VCaP (cell line): ENCODE results near the gene PRKAR1A.

Experiments used
- H3K27ac ChIP-seq: fragments of 450-650 bp; 2 replicates; pipeline ENCODE4 v1.5.1; 2017
- TF ChIP-seq, protein P1 (sequence below): fragments of 450-650 bp; conservative IDR thresholded peaks from 2 replicates; pipeline ENCODE4 v1.5.1; 2017; ENCODE audit warnings: mild to moderate bottlenecking, moderate library complexity

Gene PRKAR1A

DNA sequence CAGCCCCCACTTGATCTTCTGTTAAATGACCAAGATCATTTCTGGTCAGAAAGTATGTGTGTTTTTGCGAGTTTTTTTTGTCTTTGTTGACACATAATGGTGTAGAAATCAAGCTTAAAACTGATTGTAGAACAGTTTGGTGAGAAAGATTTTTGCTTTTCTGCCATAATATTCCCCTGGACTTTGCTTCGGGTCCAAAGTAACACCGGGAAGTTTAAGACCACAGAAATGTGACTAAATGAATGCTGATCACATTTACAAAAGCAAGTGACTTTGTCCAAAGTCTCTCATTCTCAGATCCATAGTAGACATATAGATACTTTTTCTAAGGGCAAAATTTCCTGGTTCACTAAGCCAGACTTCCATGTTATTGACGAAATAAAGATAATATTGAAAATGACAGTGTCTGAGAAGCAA lies 86.3 kb downstream of the PRKAR1A start:
- H3K27ac ChIP-seq, result no peak overlapping the region
- TF ChIP-seq, protein P1, sequence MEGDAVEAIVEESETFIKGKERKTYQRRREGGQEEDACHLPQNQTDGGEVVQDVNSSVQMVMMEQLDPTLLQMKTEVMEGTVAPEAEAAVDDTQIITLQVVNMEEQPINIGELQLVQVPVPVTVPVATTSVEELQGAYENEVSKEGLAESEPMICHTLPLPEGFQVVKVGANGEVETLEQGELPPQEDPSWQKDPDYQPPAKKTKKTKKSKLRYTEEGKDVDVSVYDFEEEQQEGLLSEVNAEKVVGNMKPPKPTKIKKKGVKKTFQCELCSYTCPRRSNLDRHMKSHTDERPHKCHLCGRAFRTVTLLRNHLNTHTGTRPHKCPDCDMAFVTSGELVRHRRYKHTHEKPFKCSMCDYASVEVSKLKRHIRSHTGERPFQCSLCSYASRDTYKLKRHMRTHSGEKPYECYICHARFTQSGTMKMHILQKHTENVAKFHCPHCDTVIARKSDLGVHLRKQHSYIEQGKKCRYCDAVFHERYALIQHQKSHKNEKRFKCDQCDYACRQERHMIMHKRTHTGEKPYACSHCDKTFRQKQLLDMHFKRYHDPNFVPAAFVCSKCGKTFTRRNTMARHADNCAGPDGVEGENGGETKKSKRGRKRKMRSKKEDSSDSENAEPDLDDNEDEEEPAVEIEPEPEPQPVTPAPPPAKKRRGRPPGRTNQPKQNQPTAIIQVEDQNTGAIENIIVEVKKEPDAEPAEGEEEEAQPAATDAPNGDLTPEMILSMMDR, result no peak

DNA sequence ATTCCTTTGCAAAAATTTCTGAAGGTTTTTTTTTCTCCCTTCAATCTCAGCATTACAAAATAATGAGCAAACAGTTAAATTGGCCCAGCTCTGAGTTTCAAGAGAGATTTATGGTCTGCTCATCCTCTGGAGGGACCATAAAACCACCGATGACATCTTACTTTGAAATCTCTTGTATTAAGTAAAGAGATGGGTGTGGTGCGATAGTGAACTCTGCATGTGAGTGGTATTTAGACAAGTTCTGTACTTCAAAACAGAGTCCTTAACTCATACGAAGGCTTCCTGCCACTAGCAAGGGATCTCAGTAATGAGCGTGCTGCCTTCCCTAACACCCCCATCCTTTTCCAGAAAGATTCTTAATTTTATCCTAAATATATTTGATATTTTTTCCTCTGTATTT lies 86.9 kb downstream of the PRKAR1A start:
- H3K27ac ChIP-seq, result no peak overlapping the region
- TF ChIP-seq, protein P1, result no peak

DNA sequence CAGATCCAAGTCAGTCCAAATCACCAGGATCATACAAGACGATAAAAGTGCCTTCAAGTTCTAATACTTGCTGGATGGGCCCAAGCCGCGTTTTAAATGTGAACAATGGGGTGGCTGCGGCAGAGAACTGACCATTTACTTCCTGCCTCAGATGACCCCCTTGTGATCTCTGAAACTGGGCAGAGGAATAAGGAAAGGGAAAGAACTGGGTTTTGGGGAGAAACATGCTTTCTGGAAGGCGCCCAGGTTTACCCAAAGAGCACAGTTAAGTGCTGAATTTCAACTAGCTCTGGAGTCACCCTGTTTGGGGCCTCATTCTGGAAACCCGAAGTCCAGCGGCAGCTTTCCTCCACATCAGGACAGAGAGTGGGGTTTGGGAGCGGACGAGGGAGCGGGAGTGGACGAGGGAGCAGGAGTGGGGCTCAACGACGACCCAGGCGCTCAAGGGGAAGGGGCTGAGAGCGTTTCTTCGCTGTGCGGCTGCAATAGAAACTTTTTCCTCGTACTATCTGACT lies 87.4 kb downstream of the PRKAR1A start:
- no peak overlapping the region for H3K27ac ChIP-seq
- TF ChIP-seq, protein P1, result no peak

DNA sequence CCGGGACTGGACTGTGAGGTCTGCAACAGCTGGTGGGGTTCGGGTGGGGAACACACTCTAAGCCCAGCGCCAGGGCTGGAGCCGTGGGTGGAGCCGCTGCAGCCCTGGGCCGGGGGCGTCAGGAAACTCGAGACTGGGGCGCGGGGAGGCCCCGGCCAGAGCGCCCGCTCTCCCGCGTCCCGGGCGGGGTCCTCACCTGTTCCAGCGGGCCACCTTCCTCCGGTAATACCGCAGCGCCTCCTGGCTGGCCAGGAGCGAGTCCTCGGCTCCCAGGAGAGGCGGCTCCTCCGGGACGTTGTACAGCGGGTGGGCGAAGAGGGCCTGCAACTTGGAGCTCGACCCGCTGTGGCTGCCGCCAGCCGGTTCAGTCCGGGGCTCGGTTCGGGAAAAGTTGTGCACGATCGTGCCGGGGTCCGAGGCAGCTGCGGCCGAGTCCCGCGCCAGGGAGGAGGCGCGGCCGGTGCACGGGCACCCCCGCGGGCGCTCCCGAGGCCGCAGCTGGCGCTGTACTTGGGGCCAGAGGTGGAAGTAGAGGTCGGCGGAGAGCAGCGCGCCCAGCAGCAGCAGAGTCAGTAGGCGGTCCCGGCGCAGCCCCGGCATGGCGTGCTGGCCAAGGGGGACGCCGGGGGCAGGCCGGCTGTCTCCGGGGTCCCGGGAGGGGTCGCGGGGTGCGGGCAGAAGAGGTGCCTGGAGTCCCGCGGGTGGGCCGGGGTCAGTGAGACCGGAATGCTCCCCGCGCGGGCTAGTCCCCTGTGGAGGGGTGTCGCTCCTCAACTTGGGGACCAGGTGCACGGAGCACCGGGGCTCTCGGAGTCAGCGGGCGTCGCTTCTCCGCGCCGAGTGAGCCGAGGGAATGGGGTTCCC lies 88.1 kb downstream of the PRKAR1A start:
- TF ChIP-seq, protein P1, result no peak
- no peak overlapping the region for H3K27ac ChIP-seq
